ENCODE measurements around the gene LSAMP.

DNA sequence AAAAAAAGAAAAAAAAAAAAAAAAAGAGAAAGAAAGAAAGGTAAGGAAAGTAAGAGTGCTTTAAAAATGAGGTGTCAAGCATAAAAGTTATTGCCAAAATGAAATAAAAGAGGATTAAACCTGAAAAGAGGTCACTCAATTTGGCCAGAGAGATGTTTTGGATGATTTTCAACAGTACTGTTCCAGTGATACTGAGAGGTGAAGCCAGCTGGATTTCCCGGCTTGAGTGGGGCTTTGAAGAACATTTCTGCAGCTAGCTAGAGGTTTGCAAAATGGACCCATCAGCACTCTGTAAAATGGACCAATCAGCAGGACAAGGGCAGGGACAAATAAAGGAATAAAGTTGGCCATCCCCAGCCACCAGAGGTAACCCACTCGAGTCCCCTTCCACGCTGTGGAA lies 128.5 kb downstream of the LSAMP start:
- TF ChIP-seq, protein P1, sequence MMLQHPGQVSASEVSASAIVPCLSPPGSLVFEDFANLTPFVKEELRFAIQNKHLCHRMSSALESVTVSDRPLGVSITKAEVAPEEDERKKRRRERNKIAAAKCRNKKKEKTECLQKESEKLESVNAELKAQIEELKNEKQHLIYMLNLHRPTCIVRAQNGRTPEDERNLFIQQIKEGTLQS (CRISPR knock-in tag; conservative IDR thresholded peaks at IDR 0.05), result no peak
- TF ChIP-seq ZNF423 (CRISPR knock-in tag; IDR thresholded peaks at IDR 0.05) (no peak), NR3C1 (CRISPR knock-in tag; conservative IDR thresholded peaks at IDR 0.05; ENCODE audit: low read depth) (no peak)
- TF ChIP-seq, protein P2, sequence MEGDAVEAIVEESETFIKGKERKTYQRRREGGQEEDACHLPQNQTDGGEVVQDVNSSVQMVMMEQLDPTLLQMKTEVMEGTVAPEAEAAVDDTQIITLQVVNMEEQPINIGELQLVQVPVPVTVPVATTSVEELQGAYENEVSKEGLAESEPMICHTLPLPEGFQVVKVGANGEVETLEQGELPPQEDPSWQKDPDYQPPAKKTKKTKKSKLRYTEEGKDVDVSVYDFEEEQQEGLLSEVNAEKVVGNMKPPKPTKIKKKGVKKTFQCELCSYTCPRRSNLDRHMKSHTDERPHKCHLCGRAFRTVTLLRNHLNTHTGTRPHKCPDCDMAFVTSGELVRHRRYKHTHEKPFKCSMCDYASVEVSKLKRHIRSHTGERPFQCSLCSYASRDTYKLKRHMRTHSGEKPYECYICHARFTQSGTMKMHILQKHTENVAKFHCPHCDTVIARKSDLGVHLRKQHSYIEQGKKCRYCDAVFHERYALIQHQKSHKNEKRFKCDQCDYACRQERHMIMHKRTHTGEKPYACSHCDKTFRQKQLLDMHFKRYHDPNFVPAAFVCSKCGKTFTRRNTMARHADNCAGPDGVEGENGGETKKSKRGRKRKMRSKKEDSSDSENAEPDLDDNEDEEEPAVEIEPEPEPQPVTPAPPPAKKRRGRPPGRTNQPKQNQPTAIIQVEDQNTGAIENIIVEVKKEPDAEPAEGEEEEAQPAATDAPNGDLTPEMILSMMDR (IDR thresholded peaks at IDR 0.05), result no peak
- TF ChIP-seq, protein P3, sequence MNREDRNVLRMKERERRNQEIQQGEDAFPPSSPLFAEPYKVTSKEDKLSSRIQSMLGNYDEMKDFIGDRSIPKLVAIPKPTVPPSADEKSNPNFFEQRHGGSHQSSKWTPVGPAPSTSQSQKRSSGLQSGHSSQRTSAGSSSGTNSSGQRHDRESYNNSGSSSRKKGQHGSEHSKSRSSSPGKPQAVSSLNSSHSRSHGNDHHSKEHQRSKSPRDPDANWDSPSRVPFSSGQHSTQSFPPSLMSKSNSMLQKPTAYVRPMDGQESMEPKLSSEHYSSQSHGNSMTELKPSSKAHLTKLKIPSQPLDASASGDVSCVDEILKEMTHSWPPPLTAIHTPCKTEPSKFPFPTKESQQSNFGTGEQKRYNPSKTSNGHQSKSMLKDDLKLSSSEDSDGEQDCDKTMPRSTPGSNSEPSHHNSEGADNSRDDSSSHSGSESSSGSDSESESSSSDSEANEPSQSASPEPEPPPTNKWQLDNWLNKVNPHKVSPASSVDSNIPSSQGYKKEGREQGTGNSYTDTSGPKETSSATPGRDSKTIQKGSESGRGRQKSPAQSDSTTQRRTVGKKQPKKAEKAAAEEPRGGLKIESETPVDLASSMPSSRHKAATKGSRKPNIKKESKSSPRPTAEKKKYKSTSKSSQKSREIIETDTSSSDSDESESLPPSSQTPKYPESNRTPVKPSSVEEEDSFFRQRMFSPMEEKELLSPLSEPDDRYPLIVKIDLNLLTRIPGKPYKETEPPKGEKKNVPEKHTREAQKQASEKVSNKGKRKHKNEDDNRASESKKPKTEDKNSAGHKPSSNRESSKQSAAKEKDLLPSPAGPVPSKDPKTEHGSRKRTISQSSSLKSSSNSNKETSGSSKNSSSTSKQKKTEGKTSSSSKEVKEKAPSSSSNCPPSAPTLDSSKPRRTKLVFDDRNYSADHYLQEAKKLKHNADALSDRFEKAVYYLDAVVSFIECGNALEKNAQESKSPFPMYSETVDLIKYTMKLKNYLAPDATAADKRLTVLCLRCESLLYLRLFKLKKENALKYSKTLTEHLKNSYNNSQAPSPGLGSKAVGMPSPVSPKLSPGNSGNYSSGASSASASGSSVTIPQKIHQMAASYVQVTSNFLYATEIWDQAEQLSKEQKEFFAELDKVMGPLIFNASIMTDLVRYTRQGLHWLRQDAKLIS (CRISPR knock-in tag; IDR thresholded peaks at IDR 0.05; ENCODE audit: borderline replicate concordance), result no peak
